ENCODE results near the gene XRCC6. TPM values are rescaled to one million over a fixed set of nuclear protein-coding genes. Genes with fewer than 3 reads are reported as not detected.

Gene XRCC6
- total RNA-seq, 1 experiment from 2014 or later, result 588 TPM

DNA sequence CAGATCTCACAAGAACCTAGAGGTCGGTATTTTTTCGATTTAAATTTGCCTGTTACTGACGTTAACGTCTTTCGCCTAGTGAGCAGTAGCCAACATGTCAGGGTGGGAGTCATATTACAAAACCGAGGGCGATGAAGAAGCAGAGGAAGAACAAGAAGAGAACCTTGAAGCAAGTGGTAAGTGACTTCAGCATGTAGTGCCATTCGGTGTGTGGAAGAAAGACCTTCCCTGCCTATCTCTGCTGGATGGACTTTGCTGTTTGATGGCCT, 750 bp downstream of the XRCC6 start:
- POLR2A ChIA-PET, result interaction anchor here (1.3 to 1.6 kb wide), 3 partner anchors 9 to 32 kb away, joined by 5 to 12 read pairs (median 10); partner anchors contain the start of gene PMM1
- peaks cover 93% of the 10 kb centered on the region for H3K79me2 ChIP-seq (ENCODE audit: insufficient read depth, low read length)
- CTCF ChIA-PET, result interaction anchor here (1.9 kb wide), 1 partner anchor 45 kb away, joined by 8 read pairs; no protein-coding TSS in a partner anchor
- H4K20me1 ChIP-seq (ENCODE audit: insufficient read depth), result no peaks in the 10 kb centered on the region
- no peaks in the 10 kb centered on the region for H3K9me2 ChIP-seq (ENCODE audit: insufficient read depth)
- H2AFZ ChIP-seq (ENCODE audit: low read depth, low read length, poor library complexity, severe bottlenecking), result no peak overlapping the region
- peak overlapping the region; percentile 94 for H3K4me2 ChIP-seq (ENCODE audit: low read length)
- TF ChIP-seq CEBPB (IDR thresholded peaks at IDR 0.05; ENCODE audit: low read depth) (no peak), JUND (IDR thresholded peaks at IDR 0.05) (no peak), EZH2phosphoT487 (IDR thresholded peaks at IDR 0.05; ENCODE audit: borderline replicate concordance) (no peak), EZH2 (IDR thresholded peaks at IDR 0.05) (no peak), EGR1 (IDR thresholded peaks at IDR 0.05; ENCODE audit: low read depth) (no peak), ELF1 (IDR thresholded peaks at IDR 0.05; ENCODE audit: borderline replicate concordance, low read depth) (no peak), FOSL1 (IDR thresholded peaks at IDR 0.05; ENCODE audit: low read depth) (no peak), TCF7L2 (IDR thresholded peaks at IDR 0.05; ENCODE audit: borderline replicate concordance, extremely low read depth, insufficient read depth, insufficient read length) (no peak), POLR2A (IDR thresholded peaks at IDR 0.05; ENCODE audit: borderline replicate concordance, extremely low read depth, insufficient read depth, insufficient read length) (no peak)
- TF ChIP-seq, protein P1, sequence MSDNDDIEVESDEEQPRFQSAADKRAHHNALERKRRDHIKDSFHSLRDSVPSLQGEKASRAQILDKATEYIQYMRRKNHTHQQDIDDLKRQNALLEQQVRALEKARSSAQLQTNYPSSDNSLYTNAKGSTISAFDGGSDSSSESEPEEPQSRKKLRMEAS (IDR thresholded peaks at IDR 0.05), result no peak
- TF ChIP-seq, protein P2, sequence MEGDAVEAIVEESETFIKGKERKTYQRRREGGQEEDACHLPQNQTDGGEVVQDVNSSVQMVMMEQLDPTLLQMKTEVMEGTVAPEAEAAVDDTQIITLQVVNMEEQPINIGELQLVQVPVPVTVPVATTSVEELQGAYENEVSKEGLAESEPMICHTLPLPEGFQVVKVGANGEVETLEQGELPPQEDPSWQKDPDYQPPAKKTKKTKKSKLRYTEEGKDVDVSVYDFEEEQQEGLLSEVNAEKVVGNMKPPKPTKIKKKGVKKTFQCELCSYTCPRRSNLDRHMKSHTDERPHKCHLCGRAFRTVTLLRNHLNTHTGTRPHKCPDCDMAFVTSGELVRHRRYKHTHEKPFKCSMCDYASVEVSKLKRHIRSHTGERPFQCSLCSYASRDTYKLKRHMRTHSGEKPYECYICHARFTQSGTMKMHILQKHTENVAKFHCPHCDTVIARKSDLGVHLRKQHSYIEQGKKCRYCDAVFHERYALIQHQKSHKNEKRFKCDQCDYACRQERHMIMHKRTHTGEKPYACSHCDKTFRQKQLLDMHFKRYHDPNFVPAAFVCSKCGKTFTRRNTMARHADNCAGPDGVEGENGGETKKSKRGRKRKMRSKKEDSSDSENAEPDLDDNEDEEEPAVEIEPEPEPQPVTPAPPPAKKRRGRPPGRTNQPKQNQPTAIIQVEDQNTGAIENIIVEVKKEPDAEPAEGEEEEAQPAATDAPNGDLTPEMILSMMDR (IDR thresholded peaks at IDR 0.05 in 2 of 3, conservative IDR thresholded peaks at IDR 0.05 in 1 of 3; ENCODE audit: borderline replicate concordance in 1 of 3, insufficient read depth in 1 of 3, low read depth in 2 of 3, low read length in 2 of 3), result no peak
- TF ChIP-seq, protein P3, sequence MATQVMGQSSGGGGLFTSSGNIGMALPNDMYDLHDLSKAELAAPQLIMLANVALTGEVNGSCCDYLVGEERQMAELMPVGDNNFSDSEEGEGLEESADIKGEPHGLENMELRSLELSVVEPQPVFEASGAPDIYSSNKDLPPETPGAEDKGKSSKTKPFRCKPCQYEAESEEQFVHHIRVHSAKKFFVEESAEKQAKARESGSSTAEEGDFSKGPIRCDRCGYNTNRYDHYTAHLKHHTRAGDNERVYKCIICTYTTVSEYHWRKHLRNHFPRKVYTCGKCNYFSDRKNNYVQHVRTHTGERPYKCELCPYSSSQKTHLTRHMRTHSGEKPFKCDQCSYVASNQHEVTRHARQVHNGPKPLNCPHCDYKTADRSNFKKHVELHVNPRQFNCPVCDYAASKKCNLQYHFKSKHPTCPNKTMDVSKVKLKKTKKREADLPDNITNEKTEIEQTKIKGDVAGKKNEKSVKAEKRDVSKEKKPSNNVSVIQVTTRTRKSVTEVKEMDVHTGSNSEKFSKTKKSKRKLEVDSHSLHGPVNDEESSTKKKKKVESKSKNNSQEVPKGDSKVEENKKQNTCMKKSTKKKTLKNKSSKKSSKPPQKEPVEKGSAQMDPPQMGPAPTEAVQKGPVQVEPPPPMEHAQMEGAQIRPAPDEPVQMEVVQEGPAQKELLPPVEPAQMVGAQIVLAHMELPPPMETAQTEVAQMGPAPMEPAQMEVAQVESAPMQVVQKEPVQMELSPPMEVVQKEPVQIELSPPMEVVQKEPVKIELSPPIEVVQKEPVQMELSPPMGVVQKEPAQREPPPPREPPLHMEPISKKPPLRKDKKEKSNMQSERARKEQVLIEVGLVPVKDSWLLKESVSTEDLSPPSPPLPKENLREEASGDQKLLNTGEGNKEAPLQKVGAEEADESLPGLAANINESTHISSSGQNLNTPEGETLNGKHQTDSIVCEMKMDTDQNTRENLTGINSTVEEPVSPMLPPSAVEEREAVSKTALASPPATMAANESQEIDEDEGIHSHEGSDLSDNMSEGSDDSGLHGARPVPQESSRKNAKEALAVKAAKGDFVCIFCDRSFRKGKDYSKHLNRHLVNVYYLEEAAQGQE (IDR thresholded peaks at IDR 0.05; ENCODE audit: low read depth), result no peak
- TF ChIP-seq, protein P4, sequence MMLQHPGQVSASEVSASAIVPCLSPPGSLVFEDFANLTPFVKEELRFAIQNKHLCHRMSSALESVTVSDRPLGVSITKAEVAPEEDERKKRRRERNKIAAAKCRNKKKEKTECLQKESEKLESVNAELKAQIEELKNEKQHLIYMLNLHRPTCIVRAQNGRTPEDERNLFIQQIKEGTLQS (IDR thresholded peaks at IDR 0.05), result no peak
- TF ChIP-seq, protein P5, sequence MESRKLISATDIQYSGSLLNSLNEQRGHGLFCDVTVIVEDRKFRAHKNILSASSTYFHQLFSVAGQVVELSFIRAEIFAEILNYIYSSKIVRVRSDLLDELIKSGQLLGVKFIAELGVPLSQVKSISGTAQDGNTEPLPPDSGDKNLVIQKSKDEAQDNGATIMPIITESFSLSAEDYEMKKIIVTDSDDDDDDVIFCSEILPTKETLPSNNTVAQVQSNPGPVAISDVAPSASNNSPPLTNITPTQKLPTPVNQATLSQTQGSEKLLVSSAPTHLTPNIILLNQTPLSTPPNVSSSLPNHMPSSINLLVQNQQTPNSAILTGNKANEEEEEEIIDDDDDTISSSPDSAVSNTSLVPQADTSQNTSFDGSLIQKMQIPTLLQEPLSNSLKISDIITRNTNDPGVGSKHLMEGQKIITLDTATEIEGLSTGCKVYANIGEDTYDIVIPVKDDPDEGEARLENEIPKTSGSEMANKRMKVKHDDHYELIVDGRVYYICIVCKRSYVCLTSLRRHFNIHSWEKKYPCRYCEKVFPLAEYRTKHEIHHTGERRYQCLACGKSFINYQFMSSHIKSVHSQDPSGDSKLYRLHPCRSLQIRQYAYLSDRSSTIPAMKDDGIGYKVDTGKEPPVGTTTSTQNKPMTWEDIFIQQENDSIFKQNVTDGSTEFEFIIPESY (IDR thresholded peaks at IDR 0.05; ENCODE audit: extremely low read depth, insufficient replicate concordance, low read length), result no peak
- H3K36me3 ChIP-seq (ENCODE audit: control insufficient read depth in 1 of 2, insufficient read depth in 2 of 2, low read length in 2 of 2), result peaks cover 22 to 27% of the 10 kb centered on the region in 2 experiments
- peaks cover 11 to 16% of the 10 kb centered on the region in 2 experiments for H3K4me1 ChIP-seq (ENCODE audit: control insufficient read depth in 1 of 2, insufficient read depth in 2 of 2, low read length in 2 of 2)
- RAD21 ChIA-PET (ENCODE audit: low non-redundant PET in 1 of 2, low total read pairs in 2 of 2, uncharacterized antibody in 2 of 2, unreplicated experiment in 2 of 2), result no interaction called here
- H3K4me3 ChIP-seq (replicated peaks in 1 of 2; ENCODE audit: low read depth in 1 of 2, low read length in 2 of 2), result peak overlapping the region; percentile 70 to 100
- ATAC-seq (no peak), DNase-seq (ENCODE audit: low read depth, low spot score) (no peak)
- no peaks in the 10 kb centered on the region for H3K9me3 ChIP-seq (ENCODE audit: control insufficient read depth in 1 of 2, insufficient read depth in 1 of 2, low read depth in 1 of 2, low read length in 2 of 2)
- H3K27me3 ChIP-seq (ENCODE audit: insufficient read depth, low read length), result no peaks in the 10 kb centered on the region
- no TSS peak for BruUV-seq (replicated peaks)
- intact Hi-C loops (cut with micrococcal nuclease), result no loop called here
- peak overlapping the region; percentile 100 for H3K9ac ChIP-seq (ENCODE audit: low read length)
- H3K27ac ChIP-seq (ENCODE audit: low read depth, low read length), result peak overlapping the region; percentile 95
